Neuronal stem cell (in vitro differentiated cells): ENCODE measurements around the gene CALM1.
A peak's percentile ranks its signal among the peaks of the same experiment; 100 is the strongest.

Experiments used
- DNase-seq: peaks from one replicate; pipeline ENCODE4 v3.0.0-alpha.2; 2013; ENCODE audit warnings: low spot score
- H2AFZ ChIP-seq: one replicate; pipeline ENCODE4 v1.6.1; 2013; ENCODE audit warnings: mild to moderate bottlenecking, low read length, inconsistent platforms
- H2AK5ac ChIP-seq: 2 replicates; pipeline ENCODE4 v1.6.1; 2013; ENCODE audit warnings: low read depth, mild to moderate bottlenecking, inconsistent platforms, low read length, moderate library complexity, mixed read lengths
- H2BK120ac ChIP-seq: 2 replicates; pipeline ENCODE4 v1.6.1; 2013; ENCODE audit warnings: low read depth, mild to moderate bottlenecking, inconsistent platforms, low read length, moderate library complexity, mixed read lengths
- H2BK12ac ChIP-seq: one replicate; pipeline ENCODE4 v1.6.1; 2013; ENCODE audit warnings: low read length, inconsistent platforms
- H2BK15ac ChIP-seq: 2 replicates; pipeline ENCODE4 v1.6.1; 2013; ENCODE audit warnings: mild to moderate bottlenecking, low read length, inconsistent platforms, mixed read lengths
- H2BK5ac ChIP-seq: one replicate; pipeline ENCODE4 v1.6.1; 2013; ENCODE audit warnings: inconsistent platforms, mild to moderate bottlenecking, low read length, moderate library complexity
- H3K14ac ChIP-seq: one replicate; pipeline ENCODE4 v1.6.1; 2013; ENCODE audit warnings: low read length, inconsistent platforms
- H3K18ac ChIP-seq: 2 replicates; pipeline ENCODE4 v1.6.1; 2013; ENCODE audit warnings: low read length, inconsistent platforms
- H3K23ac ChIP-seq: 2 replicates; pipeline ENCODE4 v1.6.1; 2013; ENCODE audit warnings: low read depth, mild to moderate bottlenecking, mixed read lengths, low read length, inconsistent platforms; ENCODE audit not compliant: poor library complexity
- H3K27ac ChIP-seq: replicated peaks from 3 replicates; pipeline ENCODE4 v1.5.1; 2013; ENCODE audit warnings: low read length, inconsistent platforms
- H3K27me3 ChIP-seq, 3 experiments: 2 replicates each; pipeline ENCODE4 v1.6.1; 2013; ENCODE audit warnings: low read length in 3 of 3, mild to moderate bottlenecking in 2 of 3, inconsistent platforms in 1 of 3, low read depth in 1 of 3, mixed read lengths in 1 of 3, moderate library complexity in 1 of 3; ENCODE audit not compliant: control insufficient read depth in 3 of 3, insufficient read depth in 3 of 3
- H3K36me3 ChIP-seq, 2 donors: replicated peaks in 1 of 2; 2 replicates each; pipeline ENCODE4 v1.6.1; 2013; ENCODE audit warnings: low read length in 2 of 2; ENCODE audit not compliant: control insufficient read depth in 2 of 2, insufficient read depth in 2 of 2
- H3K4ac ChIP-seq: 2 replicates; pipeline ENCODE4 v1.6.1; 2013; ENCODE audit warnings: inconsistent platforms, mild to moderate bottlenecking, low read length, moderate library complexity
- H3K4me1 ChIP-seq, 2 donors: 1 replicate in 1 of 2; 2 replicates in 1 of 2; pipeline ENCODE4 v1.6.1; 2013; ENCODE audit warnings: low read length in 2 of 2, low read depth in 1 of 2; ENCODE audit not compliant: control insufficient read depth in 2 of 2, insufficient read depth in 1 of 2
- H3K4me2 ChIP-seq: one replicate; pipeline ENCODE4 v1.6.1; 2013; ENCODE audit warnings: mild to moderate bottlenecking, low read length, inconsistent platforms; ENCODE audit not compliant: insufficient read depth, poor library complexity, severe bottlenecking
- H3K4me3 ChIP-seq, 2 donors: 2 replicates each; pipeline ENCODE4 v1.5.1; 2013; ENCODE audit warnings: low read length in 2 of 2, mild to moderate bottlenecking in 2 of 2, inconsistent platforms in 1 of 2, moderate library complexity in 1 of 2
- H3K79me1 ChIP-seq: one replicate; pipeline ENCODE4 v1.6.1; 2013; ENCODE audit warnings: low read depth, mild to moderate bottlenecking, inconsistent platforms, low read length, moderate library complexity
- H3K9ac ChIP-seq: one replicate; pipeline ENCODE4 v1.6.1; 2013; ENCODE audit warnings: mild to moderate bottlenecking, low read depth, low read length, inconsistent platforms; ENCODE audit not compliant: poor library complexity
- H3K9me3 ChIP-seq, 2 donors: replicated peaks in 1 of 2; 2 replicates each; pipeline versions ENCODE3 to v1.6.1; 2013; ENCODE audit warnings: low read length in 2 of 2, mild to moderate bottlenecking in 2 of 2, inconsistent platforms in 1 of 2, low read depth in 1 of 2, mixed read lengths in 1 of 2, moderate library complexity in 1 of 2; ENCODE audit not compliant: control insufficient read depth in 2 of 2, insufficient read depth in 1 of 2
- H4K8ac ChIP-seq: one replicate; pipeline ENCODE4 v1.6.1; 2013; ENCODE audit warnings: low read depth, mild to moderate bottlenecking, inconsistent platforms, low read length, moderate library complexity
- H4K91ac ChIP-seq: one replicate; pipeline ENCODE4 v1.6.1; 2013; ENCODE audit warnings: low read length, low read depth, mild to moderate bottlenecking, inconsistent platforms; ENCODE audit not compliant: poor library complexity
- WGBS, 2 donors: extraction: QIAGEN DNeasy Blood & Tissue Kit; methylation state at CpG; one replicate each; pipeline ENCODE4 v1.1.7; 2013; ENCODE audit warnings: missing lambda C conversion rate in 2 of 2, mixed read lengths in 1 of 2; ENCODE audit not compliant: insufficient read length in 2 of 2, insufficient replicate concordance in 1 of 2; ENCODE audit errors: extremely low coverage in 2 of 2; 5-methylcytosine and 5-hydroxymethylcytosine counted together

Gene CALM1

GRCh38 chr14:90440021-90440451 is 43.2 kb downstream of the CALM1 start:
- H2BK12ac ChIP-seq: peak overlapping the region; percentile 44

GRCh38 chr14:90440592-90440991 is 43.8 kb downstream of the CALM1 start:
- Histone ChIP-seq H3K9me3 (no peaks in the 10 kb centered on the region), H2BK12ac (no peak overlapping the region), H3K36me3 (no peaks in the 10 kb centered on the region), H3K27me3 (no peaks in the 10 kb centered on the region), H2BK120ac (no peak overlapping the region), H4K91ac (no peak overlapping the region), H3K4me2 (no peak overlapping the region), H2BK5ac (no peak overlapping the region), H3K4me1 (peaks cover 10 to 13% of the 10 kb centered on the region in 2 donors), H3K4ac (no peak overlapping the region), H3K9ac (no peak overlapping the region), H2AK5ac (no peak overlapping the region), H3K4me3 (no peak overlapping the region), H2BK15ac (no peak overlapping the region), H3K18ac (no peak overlapping the region), H3K27ac (no peak overlapping the region), H3K14ac (no peak overlapping the region), H3K79me1 (no peaks in the 10 kb centered on the region), H4K8ac (no peak overlapping the region), H3K23ac (no peak overlapping the region), H2AFZ (peak overlapping the region; percentile 82)
- no CpG with 5 or more reads among the region's 2 CpGs for WGBS, 2 donors
- DNase-seq: no peak

More at GRCh38 chr14:90440021-90440451, 43.2 kb downstream of the CALM1 start:
- Histone ChIP-seq H3K4ac (no peak overlapping the region), H2AFZ (peak overlapping the region; percentile 82), H2BK120ac (no peak overlapping the region), H3K9ac (no peak overlapping the region), H3K18ac (peak overlapping the region; percentile 25), H3K23ac (no peak overlapping the region), H3K9me3 (no peaks in the 10 kb centered on the region), H2BK15ac (no peak overlapping the region), H3K14ac (no peak overlapping the region), H2BK5ac (no peak overlapping the region), H3K4me1 (peaks cover 10 to 13% of the 10 kb centered on the region in 2 donors), H4K91ac (no peak overlapping the region), H3K27ac (peak overlapping the region; percentile 38), H3K27me3 (no peaks in the 10 kb centered on the region), H3K4me3 (no peak overlapping the region), H3K36me3 (no peaks in the 10 kb centered on the region), H4K8ac (no peak overlapping the region), H3K4me2 (no peak overlapping the region), H2AK5ac (no peak overlapping the region), H3K79me1 (no peaks in the 10 kb centered on the region)
- WGBS, 2 donors: no CpG with 5 or more reads among the region's 5 CpGs
- DNase-seq: no peak

- no peak overlapping the region for H3K23ac ChIP-seq
- no peak for DNase-seq
- H3K9ac ChIP-seq: no peak overlapping the region
- H2AFZ ChIP-seq: no peak overlapping the region
- no peak overlapping the region for H3K4me2 ChIP-seq
- H3K18ac ChIP-seq: no peak overlapping the region
- H3K27me3 ChIP-seq: no peaks in the 10 kb centered on the region
- no peak overlapping the region for H3K4ac ChIP-seq
- H2BK15ac ChIP-seq: no peak overlapping the region
- H4K8ac ChIP-seq: no peak overlapping the region
- H3K79me1 ChIP-seq: no peaks in the 10 kb centered on the region
- no peak overlapping the region for H2AK5ac ChIP-seq
- H3K27ac ChIP-seq: no peak overlapping the region
- no peaks in the 10 kb centered on the region for H3K36me3 ChIP-seq
- H3K4me1 ChIP-seq: peaks cover 10 to 13% of the 10 kb centered on the region in 2 donors
- H2BK12ac ChIP-seq: no peak overlapping the region
- H3K4me3 ChIP-seq: no peak overlapping the region
- no peaks in the 10 kb centered on the region for H3K9me3 ChIP-seq
- no peak overlapping the region for H4K91ac ChIP-seq
- no peak overlapping the region for H3K14ac ChIP-seq
- H2BK5ac ChIP-seq: no peak overlapping the region
- WGBS, 2 donors: no CpG with 5 or more reads among the region's 2 CpGs
- H2BK120ac ChIP-seq: no peak overlapping the region
Observed at GRCh38 chr14:90442388-90442787, 45.6 kb downstream of the CALM1 start.

- no peak overlapping the region for H3K14ac ChIP-seq
- no peak overlapping the region for H3K23ac ChIP-seq
- H2BK15ac ChIP-seq: no peak overlapping the region
- no peak overlapping the region for H3K9ac ChIP-seq
- peaks cover 10 to 13% of the 10 kb centered on the region in 2 donors for H3K4me1 ChIP-seq
- H4K91ac ChIP-seq: no peak overlapping the region
- no peak overlapping the region for H2AK5ac ChIP-seq
- no peak overlapping the region for H3K4me3 ChIP-seq
- peaks cover 4 to 7% of the 10 kb centered on the region in 2 donors for H3K9me3 ChIP-seq
- no peak overlapping the region for H3K4me2 ChIP-seq
- H3K27me3 ChIP-seq: no peaks in the 10 kb centered on the region
- no peak overlapping the region for H2BK120ac ChIP-seq
- no peak overlapping the region for H4K8ac ChIP-seq
- WGBS, 2 donors: no CpG with 5 or more reads among the region's 16 CpGs
- no peak overlapping the region for H2BK5ac ChIP-seq
- no peak overlapping the region for H3K4ac ChIP-seq
- H3K27ac ChIP-seq: no peak overlapping the region
- no peaks in the 10 kb centered on the region for H3K36me3 ChIP-seq
- no peak for DNase-seq
- no peaks in the 10 kb centered on the region for H3K79me1 ChIP-seq
- no peak overlapping the region for H2AFZ ChIP-seq
- no peak overlapping the region for H2BK12ac ChIP-seq
- peak overlapping the region; percentile 13 for H3K18ac ChIP-seq
Observed at GRCh38 chr14:90443161-90444076, 46.6 kb downstream of the CALM1 start.
